ENCODE results near the gene SOHLH1. TPM values are rescaled to one million over a fixed set of nuclear protein-coding genes. Genes with fewer than 3 reads are reported as not detected.
A peak's percentile ranks its signal among the peaks of the same experiment; 100 is the strongest.

The SOHLH1 gene
- total RNA-seq, 1 experiment from 2014 or later = not detected

GRCh38 chr9:135719472-135719871, 20.2 kb upstream of the SOHLH1 start:
- Histone ChIP-seq H4K20me1 (ENCODE audit: low read length) (no peaks in the 10 kb centered on the region), H2AFZ (ENCODE audit: low read length) (no peak overlapping the region), H3K27me3 (ENCODE audit: low read length) (no peaks in the 10 kb centered on the region), H3K36me3 (ENCODE audit: low read depth, low read length) (no peaks in the 10 kb centered on the region), H3K9me3 (ENCODE audit: low read length) (no peaks in the 10 kb centered on the region), H3K27ac (ENCODE audit: low read length) (no peak overlapping the region), H3K79me2 (ENCODE audit: low read length) (no peaks in the 10 kb centered on the region), H3K9me2 (replicated peaks; ENCODE audit: low read length) (no peaks in the 10 kb centered on the region), H3F3A (ENCODE audit: low read length, unreplicated experiment) (no peaks in the 10 kb centered on the region), H3K4me1 (ENCODE audit: insufficient read depth, low read length) (peaks cover 6% of the 10 kb centered on the region; the same call in 1 of the 2 replicates), H3K4me2 (ENCODE audit: low read length) (no peak overlapping the region), H3K9ac (ENCODE audit: low read length) (no peak overlapping the region), H3K4me3 (ENCODE audit: low read length) (no peak overlapping the region)
- no peak for TF ChIP-seq EZH2 (IDR thresholded peaks at IDR 0.05; ENCODE audit: low read length, unreplicated experiment)
- TF ChIP-seq EZH2phosphoT487 (IDR thresholded peaks at IDR 0.05; ENCODE audit: borderline replicate concordance, low read length) = no peak
- TF ChIP-seq CTCF (conservative IDR thresholded peaks at IDR 0.05; ENCODE audit: low read depth, low read length) = no peak
- BruUV-seq (replicated peaks) = no TSS peak
- DNase-seq (no peak), ATAC-seq (no peak)
- intact Hi-C loops (cut with micrococcal nuclease) = no loop called here
- POLR2A ChIA-PET (ENCODE audit: unreplicated experiment) = interaction anchor here (0.5 kb wide), 1 partner anchor 92 kb away, joined by 4 read pairs; no protein-coding TSS in a partner anchor
- CTCF ChIA-PET = no interaction called here

GRCh38 chr9:135718616-135719015, 19.3 kb upstream of the SOHLH1 start:
- Histone ChIP-seq H2AFZ (ENCODE audit: low read length) (no peak overlapping the region), H3K9ac (ENCODE audit: low read length) (no peak overlapping the region), H3K4me3 (ENCODE audit: low read length) (no peak overlapping the region), H3K4me1 (ENCODE audit: insufficient read depth, low read length) (no peaks in the 10 kb centered on the region), H3K36me3 (ENCODE audit: low read depth, low read length) (no peaks in the 10 kb centered on the region), H3K9me3 (ENCODE audit: low read length) (no peaks in the 10 kb centered on the region), H3K79me2 (ENCODE audit: low read length) (no peaks in the 10 kb centered on the region), H3K4me2 (ENCODE audit: low read length) (no peak overlapping the region), H3F3A (ENCODE audit: low read length, unreplicated experiment) (no peaks in the 10 kb centered on the region), H3K9me2 (replicated peaks; ENCODE audit: low read length) (no peaks in the 10 kb centered on the region), H3K27ac (ENCODE audit: low read length) (no peak overlapping the region), H3K27me3 (ENCODE audit: low read length) (no peaks in the 10 kb centered on the region), H4K20me1 (ENCODE audit: low read length) (no peaks in the 10 kb centered on the region)
- TF ChIP-seq EZH2phosphoT487 (IDR thresholded peaks at IDR 0.05; ENCODE audit: borderline replicate concordance, low read length) (no peak), EZH2 (IDR thresholded peaks at IDR 0.05; ENCODE audit: low read length, unreplicated experiment) (no peak), CTCF (conservative IDR thresholded peaks at IDR 0.05; ENCODE audit: low read depth, low read length) (no peak)
- no TSS peak for BruUV-seq (replicated peaks)
- intact Hi-C loops (cut with micrococcal nuclease) = no loop called here
- ATAC-seq (peak; percentile 80), DNase-seq (peak; percentile 43)
- POLR2A ChIA-PET (ENCODE audit: unreplicated experiment) = no interaction called here
- CTCF ChIA-PET = no interaction called here

- H3K4me2 ChIP-seq (ENCODE audit: low read length) = no peak overlapping the region
- H3F3A ChIP-seq (ENCODE audit: low read length, unreplicated experiment) = no peaks in the 10 kb centered on the region
- H3K9ac ChIP-seq (ENCODE audit: low read length) = no peak overlapping the region
- TF ChIP-seq EZH2 (IDR thresholded peaks at IDR 0.05; ENCODE audit: low read length, unreplicated experiment) = no peak
- H3K9me3 ChIP-seq (ENCODE audit: low read length) = no peaks in the 10 kb centered on the region
- no peak overlapping the region for H2AFZ ChIP-seq (ENCODE audit: low read length)
- DNase-seq = no peak
- H3K9me2 ChIP-seq (replicated peaks; ENCODE audit: low read length) = no peaks in the 10 kb centered on the region
- no TSS peak for BruUV-seq (replicated peaks)
- no peak for ATAC-seq
- CTCF ChIA-PET = no interaction called here
- intact Hi-C loops (cut with micrococcal nuclease) = no loop called here
- no peak overlapping the region for H3K27ac ChIP-seq (ENCODE audit: low read length)
- H3K79me2 ChIP-seq (ENCODE audit: low read length) = no peaks in the 10 kb centered on the region
- POLR2A ChIA-PET (ENCODE audit: unreplicated experiment) = no interaction called here
- no peaks in the 10 kb centered on the region for H4K20me1 ChIP-seq (ENCODE audit: low read length)
- no peaks in the 10 kb centered on the region for H3K27me3 ChIP-seq (ENCODE audit: low read length)
- no peaks in the 10 kb centered on the region for H3K4me1 ChIP-seq (ENCODE audit: insufficient read depth, low read length)
- H3K36me3 ChIP-seq (ENCODE audit: low read depth, low read length) = no peaks in the 10 kb centered on the region
- H3K4me3 ChIP-seq (ENCODE audit: low read length) = no peak overlapping the region
These were observed 18.1 kb upstream of the SOHLH1 start for GRCh38 chr9:135717410-135717809.
